ENCODE measurements around the gene GRAMD4. TPM values are rescaled to one million over a fixed set of nuclear protein-coding genes. Genes with fewer than 3 reads are reported as not detected.

Gene GRAMD4
- total and polyA plus RNA-seq, 7 donors = 11.3 to 39.3 (median 17.8) TPM

DNA sequence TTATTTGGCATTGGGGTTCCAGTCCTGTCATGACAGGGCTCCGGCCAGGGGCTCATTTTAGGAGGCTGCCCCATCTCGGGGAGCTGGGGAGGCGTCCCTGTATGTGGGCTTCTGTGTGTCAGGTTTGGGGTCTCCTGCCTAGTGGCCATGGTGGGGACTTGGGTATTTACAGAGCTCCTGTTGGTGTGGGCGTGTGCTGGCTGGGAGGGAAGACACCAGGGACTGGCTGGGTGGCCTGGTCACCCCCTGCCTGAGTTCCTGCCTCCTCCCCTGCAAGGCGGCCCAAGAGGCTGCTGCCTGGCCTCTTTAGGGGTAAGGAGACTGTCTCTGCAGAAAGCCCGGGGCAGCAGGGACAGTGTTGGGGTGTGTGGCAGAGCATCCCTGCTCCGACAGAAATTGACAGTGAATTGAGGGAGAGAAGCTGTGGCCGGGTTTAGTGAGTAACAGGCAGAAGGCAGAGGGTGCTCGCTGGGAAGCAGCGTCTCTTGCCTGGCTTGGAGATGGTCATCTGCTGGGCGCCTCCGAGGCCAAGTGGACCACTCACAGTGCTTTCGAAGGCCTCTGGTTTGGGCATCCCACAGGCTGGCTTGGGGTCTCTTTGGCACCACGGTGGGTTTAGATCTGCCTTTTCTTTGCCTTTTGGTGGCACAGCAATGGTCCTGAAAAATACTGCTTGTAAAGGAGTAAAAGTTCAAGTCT lies 40.3 kb upstream of the GRAMD4 start:
- Histone ChIP-seq H3K4me1 (peaks cover 53% of the 10 kb centered on the region), H3K9me3 (no peaks in the 10 kb centered on the region), H3K4me3 (peak overlapping the region; percentile 89), H3K36me3 (ENCODE audit: insufficient read depth in 1 of 2, low read depth in 1 of 2) (no peaks in the 10 kb centered on the region), H3K27ac (peak overlapping the region; percentile 81), H3K27me3 (ENCODE audit: insufficient read depth in 3 of 3, low read length in 2 of 3) (no peaks in the 10 kb centered on the region)
- ATAC-seq (peak in 1 of 4 donors; percentile 14), DNase-seq (peak in 1 of 2 donors; percentile 52)
- WGBS, 3 donors = 87 to 94% (median 90%) methylated on average over 14 of the region's 14 CpGs
- TF ChIP-seq, protein P1, sequence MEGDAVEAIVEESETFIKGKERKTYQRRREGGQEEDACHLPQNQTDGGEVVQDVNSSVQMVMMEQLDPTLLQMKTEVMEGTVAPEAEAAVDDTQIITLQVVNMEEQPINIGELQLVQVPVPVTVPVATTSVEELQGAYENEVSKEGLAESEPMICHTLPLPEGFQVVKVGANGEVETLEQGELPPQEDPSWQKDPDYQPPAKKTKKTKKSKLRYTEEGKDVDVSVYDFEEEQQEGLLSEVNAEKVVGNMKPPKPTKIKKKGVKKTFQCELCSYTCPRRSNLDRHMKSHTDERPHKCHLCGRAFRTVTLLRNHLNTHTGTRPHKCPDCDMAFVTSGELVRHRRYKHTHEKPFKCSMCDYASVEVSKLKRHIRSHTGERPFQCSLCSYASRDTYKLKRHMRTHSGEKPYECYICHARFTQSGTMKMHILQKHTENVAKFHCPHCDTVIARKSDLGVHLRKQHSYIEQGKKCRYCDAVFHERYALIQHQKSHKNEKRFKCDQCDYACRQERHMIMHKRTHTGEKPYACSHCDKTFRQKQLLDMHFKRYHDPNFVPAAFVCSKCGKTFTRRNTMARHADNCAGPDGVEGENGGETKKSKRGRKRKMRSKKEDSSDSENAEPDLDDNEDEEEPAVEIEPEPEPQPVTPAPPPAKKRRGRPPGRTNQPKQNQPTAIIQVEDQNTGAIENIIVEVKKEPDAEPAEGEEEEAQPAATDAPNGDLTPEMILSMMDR (IDR thresholded peaks at IDR 0.05) = no peak
- intact Hi-C loops (cut with DNase I) = loop anchor here in 1 of 2 donors (2.0 to 5.0 kb wide), 2 partner anchors 57 to 157 kb away; partner anchors contain the start of gene CERK

DNA sequence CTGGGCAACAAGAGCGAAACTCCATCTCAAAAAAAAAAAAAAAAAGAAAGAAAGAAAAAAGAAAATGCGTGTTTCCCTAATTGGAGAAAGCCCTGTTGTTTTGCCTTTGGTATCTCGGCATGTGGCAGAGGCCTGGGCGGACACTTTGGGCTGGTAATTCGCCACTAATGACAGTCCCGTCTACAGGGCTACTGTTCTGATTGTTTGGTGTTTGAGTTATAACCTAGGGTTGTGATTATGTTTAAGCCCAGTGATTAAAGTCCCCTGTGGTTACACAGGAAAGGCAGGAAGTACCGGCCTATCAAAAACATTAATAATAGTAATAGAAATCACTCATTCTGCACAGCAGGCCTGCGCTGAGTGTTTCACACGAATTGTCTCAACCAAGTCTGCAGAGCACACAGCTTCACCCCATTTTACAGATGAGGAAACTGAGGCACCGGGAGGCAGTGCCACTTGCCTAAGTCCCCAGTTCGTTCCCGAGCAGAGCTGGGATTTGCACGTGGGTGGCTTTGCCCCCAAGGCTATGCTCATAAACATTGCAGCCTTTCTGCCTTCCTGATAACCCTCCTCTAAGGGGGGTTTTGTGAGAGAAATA lies 39.1 kb upstream of the GRAMD4 start:
- ATAC-seq = no peak
- H3K27ac ChIP-seq = peak overlapping the region; percentile 81
- H3K4me1 ChIP-seq = peaks cover 52% of the 10 kb centered on the region
- H3K27me3 ChIP-seq (ENCODE audit: insufficient read depth in 3 of 3, low read length in 2 of 3) = no peaks in the 10 kb centered on the region
- WGBS, 3 donors = 76 to 81% (median 80%) methylated on average over 13 of the region's 13 CpGs
- intact Hi-C loops (cut with DNase I) = no loop called here
- H3K9me3 ChIP-seq = no peaks in the 10 kb centered on the region
- TF ChIP-seq, protein P1 (IDR thresholded peaks at IDR 0.05) = no peak
- no peak overlapping the region for H3K4me3 ChIP-seq
- no peaks in the 10 kb centered on the region for H3K36me3 ChIP-seq (ENCODE audit: insufficient read depth in 1 of 2, low read depth in 1 of 2)
- DNase-seq = peak in 1 of 2 donors; percentile 46

DNA sequence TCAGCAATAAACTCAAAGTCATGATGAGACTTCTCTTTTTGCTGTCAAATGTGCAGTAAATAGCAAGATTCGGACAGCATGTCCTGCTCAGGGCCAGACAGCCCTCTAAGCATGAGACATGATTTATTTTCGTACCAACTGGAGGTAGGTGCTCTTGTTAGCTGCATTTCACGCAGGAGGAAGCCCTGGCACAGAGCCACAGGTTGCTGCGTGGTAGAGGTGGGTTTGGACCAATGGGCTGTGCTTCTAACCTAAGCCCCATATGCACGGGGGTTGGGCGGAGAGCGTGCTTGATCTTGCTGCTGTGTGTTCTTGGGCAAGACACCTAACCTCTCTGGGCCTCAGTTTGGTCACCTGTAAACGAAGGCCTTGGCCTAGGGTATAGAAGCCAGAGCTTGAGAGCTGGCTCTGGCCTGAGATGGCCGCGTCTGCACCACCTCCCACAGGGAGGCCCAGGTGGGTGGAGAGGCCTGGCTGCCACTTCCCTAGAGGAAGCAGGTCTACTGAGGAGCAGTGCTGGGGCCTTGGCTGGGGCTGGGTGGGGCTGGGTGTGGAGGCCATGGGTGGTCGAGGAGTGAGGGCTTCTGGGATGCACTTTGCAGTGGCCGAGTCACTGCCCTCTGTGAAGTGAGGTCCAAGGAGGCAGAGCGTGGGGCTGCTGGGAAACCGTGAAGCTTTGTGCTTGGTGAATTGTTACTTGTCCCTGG lies 38.5 kb upstream of the GRAMD4 start:
- 69 to 70% (median 69%) methylated on average over 14 of the region's 14 CpGs for WGBS, 3 donors
- peak in 1 of 2 donors; percentile 75 for DNase-seq
- ATAC-seq = peak in 1 of 4 donors; percentile 16
- intact Hi-C loops (cut with DNase I) = no loop called here
- H3K36me3 ChIP-seq (ENCODE audit: insufficient read depth in 1 of 2, low read depth in 1 of 2) = no peaks in the 10 kb centered on the region
- H3K27ac ChIP-seq = no peak overlapping the region
- peaks cover 48% of the 10 kb centered on the region for H3K4me1 ChIP-seq
- H3K27me3 ChIP-seq (ENCODE audit: insufficient read depth in 3 of 3, low read length in 2 of 3) = no peaks in the 10 kb centered on the region
- H3K9me3 ChIP-seq = no peaks in the 10 kb centered on the region
- no peak overlapping the region for H3K4me3 ChIP-seq
- TF ChIP-seq, protein P1 (IDR thresholded peaks at IDR 0.05) = no peak

DNA sequence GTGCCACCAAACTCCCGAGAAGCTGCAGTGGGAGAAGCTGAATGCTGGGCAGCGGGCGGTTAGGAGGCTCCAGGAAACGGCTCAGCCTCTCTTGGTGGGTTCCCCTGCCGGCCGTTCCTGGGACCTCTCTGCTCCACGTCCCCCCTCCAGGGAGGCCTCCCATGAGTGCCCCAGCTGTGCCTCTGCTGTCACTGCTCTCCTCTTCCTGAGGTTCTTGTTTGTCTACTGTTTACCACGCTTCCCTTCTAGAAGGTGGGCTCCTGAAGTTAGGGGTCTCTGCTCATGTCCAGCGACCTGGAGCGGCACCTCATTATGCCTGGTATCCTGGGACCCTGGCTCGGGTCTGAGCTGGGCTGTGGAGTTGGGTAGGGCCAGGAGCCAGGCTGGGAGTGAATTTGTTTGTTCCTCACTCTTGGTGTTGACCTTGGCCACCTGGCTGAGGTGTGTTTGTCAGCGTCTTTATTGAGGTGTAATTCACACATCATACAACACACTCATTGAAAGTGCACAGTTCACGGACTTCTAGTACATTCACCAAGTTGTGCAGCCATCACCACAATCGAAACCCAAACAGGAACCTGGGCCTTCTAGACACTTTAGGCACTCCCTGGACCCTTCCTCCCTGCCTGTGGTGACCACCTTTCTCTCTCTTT lies 37.8 kb upstream of the GRAMD4 start:
- TF ChIP-seq, protein P1 (IDR thresholded peaks at IDR 0.05) = no peak
- intact Hi-C loops (cut with DNase I) = no loop called here
- WGBS, 3 donors = 83 to 85% (median 83%) methylated on average over 14 of the region's 14 CpGs
- DNase-seq (peak in 1 of 2 donors; percentile 48), ATAC-seq (no peak)
- no peak overlapping the region for H3K4me3 ChIP-seq
- peaks cover 48% of the 10 kb centered on the region for H3K4me1 ChIP-seq
- no peaks in the 10 kb centered on the region for H3K9me3 ChIP-seq
- no peak overlapping the region for H3K27ac ChIP-seq
- H3K36me3 ChIP-seq (ENCODE audit: insufficient read depth in 1 of 2, low read depth in 1 of 2) = no peaks in the 10 kb centered on the region
- H3K27me3 ChIP-seq (ENCODE audit: insufficient read depth in 3 of 3, low read length in 2 of 3) = no peaks in the 10 kb centered on the region
